ENCODE results near the gene NTM. TPM values are rescaled to one million over a fixed set of nuclear protein-coding genes. Genes with fewer than 3 reads are reported as not detected.

The NTM gene
- total RNA-seq, 6 donors from 2014 or later, result 4.1 to 151 (median 115) TPM

GRCh38 chr11:131460931-131461330, 90.5 kb downstream of the NTM start:
- Histone ChIP-seq H3K27me3 (no peaks in the 10 kb centered on the region), H3K27ac (no peak overlapping the region), H3K4me3 (no peak overlapping the region), H3K36me3 (no peaks in the 10 kb centered on the region), H3K9me3 (no peaks in the 10 kb centered on the region), H3K4me1 (no peaks in the 10 kb centered on the region)
- ATAC-seq (ENCODE audit: low FRiP score in 2 of 2) (no peak), DNase-seq (no peak)
- WGBS, 2 donors, result 48 to 95% methylated on average over 2 of the region's 2 CpGs
- TF ChIP-seq POLR2AphosphoS5 (IDR thresholded peaks at IDR 0.05) (no peak), EP300 (IDR thresholded peaks at IDR 0.05) (no peak), POLR2A (IDR thresholded peaks at IDR 0.05) (no peak), CTCF (IDR thresholded peaks at IDR 0.05) (no peak)

GRCh38 chr11:131462622-131463021, 92.2 kb downstream of the NTM start:
- ATAC-seq (ENCODE audit: low FRiP score in 2 of 2), result no peak
- TF ChIP-seq CTCF (IDR thresholded peaks at IDR 0.05) (no peak), POLR2AphosphoS5 (IDR thresholded peaks at IDR 0.05) (no peak), POLR2A (IDR thresholded peaks at IDR 0.05) (no peak), EP300 (IDR thresholded peaks at IDR 0.05) (no peak)
- no peak for DNase-seq
- Histone ChIP-seq H3K4me3 (no peak overlapping the region), H3K36me3 (no peaks in the 10 kb centered on the region), H3K27me3 (no peaks in the 10 kb centered on the region), H3K9me3 (no peaks in the 10 kb centered on the region), H3K4me1 (no peaks in the 10 kb centered on the region), H3K27ac (no peak overlapping the region)
- 36 to 78% methylated on average over 1 of the region's 1 CpG for WGBS, 2 donors

DNA sequence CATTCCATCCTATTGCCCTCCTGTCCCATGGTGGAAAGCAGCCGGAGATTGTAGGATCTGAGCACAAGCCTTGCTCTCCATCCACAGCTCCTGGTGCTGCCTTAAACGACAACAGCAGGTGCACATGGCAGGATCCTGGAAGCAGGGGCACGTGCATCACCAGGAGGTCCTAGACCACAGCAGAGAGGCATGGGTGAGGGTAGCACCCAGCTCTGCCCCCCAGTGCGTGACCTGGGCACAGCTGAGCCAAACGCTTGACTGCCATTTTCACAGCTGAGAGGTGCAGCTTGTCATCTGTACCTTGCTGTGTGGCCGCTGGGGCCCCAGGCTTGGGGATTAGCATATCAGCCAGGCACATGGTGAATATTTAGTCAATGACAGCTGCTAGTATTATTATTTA, 92.7 kb downstream of the NTM start:
- Histone ChIP-seq H3K27me3 (no peaks in the 10 kb centered on the region), H3K9me3 (no peaks in the 10 kb centered on the region), H3K36me3 (no peaks in the 10 kb centered on the region), H3K27ac (no peak overlapping the region), H3K4me3 (no peak overlapping the region), H3K4me1 (no peaks in the 10 kb centered on the region)
- 77 to 98% methylated on average over 4 to 6 of the region's 6 CpGs for WGBS, 2 donors
- ATAC-seq (ENCODE audit: low FRiP score in 2 of 2) (no peak), DNase-seq (peak in 1 of 2 donors; percentile 39)
- TF ChIP-seq EP300 (IDR thresholded peaks at IDR 0.05) (no peak), CTCF (IDR thresholded peaks at IDR 0.05) (no peak), POLR2A (IDR thresholded peaks at IDR 0.05) (no peak), POLR2AphosphoS5 (IDR thresholded peaks at IDR 0.05) (no peak)

DNA sequence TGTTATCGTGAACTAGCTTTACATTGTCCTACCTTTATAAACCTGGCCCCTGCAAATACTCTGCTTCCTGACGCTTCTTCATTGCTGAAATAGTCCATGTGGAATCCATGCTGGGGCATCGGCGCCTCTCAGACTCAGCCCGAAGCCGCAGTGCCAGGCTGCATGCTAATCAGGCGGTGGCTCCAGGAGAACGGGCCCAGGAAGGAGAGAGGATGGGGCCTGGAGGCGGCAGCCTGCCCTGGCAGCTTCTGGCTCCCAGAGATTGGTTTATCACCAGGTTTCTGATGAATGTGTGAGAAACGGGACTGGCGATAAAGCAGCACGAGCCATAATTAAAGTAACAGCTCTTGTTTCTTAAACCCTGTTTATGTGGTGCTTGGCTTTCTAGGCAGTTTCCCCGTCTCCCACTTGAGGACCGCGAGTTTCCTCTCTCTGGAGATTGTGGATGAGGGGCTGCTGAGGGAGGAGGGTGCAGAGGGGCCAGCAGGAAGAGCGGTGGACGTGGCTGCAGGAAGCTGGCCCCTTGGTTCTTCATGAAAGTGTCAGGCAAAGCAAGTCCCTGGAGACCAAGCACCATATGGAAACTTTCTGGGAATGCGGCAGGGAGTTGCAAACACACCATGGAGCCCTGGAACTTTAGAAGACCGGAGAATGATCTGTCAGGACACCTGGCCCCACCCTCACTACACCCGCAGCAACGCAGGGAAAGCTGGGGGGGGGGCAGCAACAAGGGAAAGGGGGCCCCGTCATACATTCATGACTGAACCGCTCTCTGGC, 93.4 kb downstream of the NTM start:
- TF ChIP-seq CTCF (IDR thresholded peaks at IDR 0.05) (no peak), POLR2A (IDR thresholded peaks at IDR 0.05) (no peak), EP300 (IDR thresholded peaks at IDR 0.05) (no peak), POLR2AphosphoS5 (IDR thresholded peaks at IDR 0.05) (no peak)
- ATAC-seq (ENCODE audit: low FRiP score in 2 of 2), result no peak

GRCh38 chr11:131464461-131464860, 94.0 kb downstream of the NTM start:
- no peaks in the 10 kb centered on the region for H3K9me3 ChIP-seq
- DNase-seq, result no peak
- no peaks in the 10 kb centered on the region for H3K27me3 ChIP-seq
- no peaks in the 10 kb centered on the region for H3K36me3 ChIP-seq
- H3K27ac ChIP-seq, result no peak overlapping the region
- TF ChIP-seq POLR2AphosphoS5 (IDR thresholded peaks at IDR 0.05) (no peak), EP300 (IDR thresholded peaks at IDR 0.05) (no peak)
- H3K4me3 ChIP-seq, result no peak overlapping the region
- no peak for ATAC-seq (ENCODE audit: low FRiP score in 2 of 2)
- WGBS, 2 donors, result 36 to 47% methylated on average over 9 of the region's 9 CpGs
- no peaks in the 10 kb centered on the region for H3K4me1 ChIP-seq

More for the DNA sequence above, 93.4 kb downstream of the NTM start:
- 37 to 47% methylated on average over 15 to 23 of the region's 23 CpGs for WGBS, 2 donors
- Histone ChIP-seq H3K4me3 (no peak overlapping the region), H3K27me3 (no peaks in the 10 kb centered on the region), H3K36me3 (no peaks in the 10 kb centered on the region), H3K9me3 (no peaks in the 10 kb centered on the region), H3K27ac (no peak overlapping the region), H3K4me1 (no peaks in the 10 kb centered on the region)
- peak in 1 of 2 donors; percentile 53 for DNase-seq
